ENCODE results near the gene UBA1.
"Not testable (repeated sequence)": the region's sequence is repeated elsewhere in the genome, so short reads cannot be mapped to it uniquely, and the experiment has no call there.

UBA1 gene

DNA sequence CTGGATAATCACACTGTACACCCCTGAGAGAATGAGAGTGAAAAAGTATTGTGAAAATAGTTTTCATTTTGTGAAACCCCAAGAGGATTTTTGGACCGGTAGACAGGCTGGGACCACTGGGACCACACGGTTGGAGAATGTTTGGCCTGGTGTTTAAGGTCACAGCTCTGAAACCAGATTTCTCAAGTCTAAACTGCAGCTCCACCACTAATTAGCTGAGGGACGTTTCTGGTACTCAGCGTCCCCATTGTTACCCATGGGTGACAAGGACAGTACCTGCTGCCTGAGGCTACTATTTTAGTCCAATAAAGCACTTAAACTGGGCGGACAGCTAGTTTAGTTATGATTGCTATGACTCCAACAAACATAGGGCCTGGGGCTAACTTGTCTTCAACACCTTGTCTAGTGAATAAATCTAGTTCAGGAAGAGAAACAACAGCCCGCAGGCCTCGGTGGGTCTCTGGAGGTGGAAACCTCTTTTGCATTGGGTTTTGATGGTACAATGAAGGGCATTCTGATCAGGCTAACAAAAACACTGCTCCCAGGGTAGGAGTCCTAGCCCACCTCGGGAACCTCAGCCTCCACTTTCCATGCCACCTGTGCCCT lies 38.7 kb downstream of the UBA1 start:
- DNase-seq = no peak

DNA sequence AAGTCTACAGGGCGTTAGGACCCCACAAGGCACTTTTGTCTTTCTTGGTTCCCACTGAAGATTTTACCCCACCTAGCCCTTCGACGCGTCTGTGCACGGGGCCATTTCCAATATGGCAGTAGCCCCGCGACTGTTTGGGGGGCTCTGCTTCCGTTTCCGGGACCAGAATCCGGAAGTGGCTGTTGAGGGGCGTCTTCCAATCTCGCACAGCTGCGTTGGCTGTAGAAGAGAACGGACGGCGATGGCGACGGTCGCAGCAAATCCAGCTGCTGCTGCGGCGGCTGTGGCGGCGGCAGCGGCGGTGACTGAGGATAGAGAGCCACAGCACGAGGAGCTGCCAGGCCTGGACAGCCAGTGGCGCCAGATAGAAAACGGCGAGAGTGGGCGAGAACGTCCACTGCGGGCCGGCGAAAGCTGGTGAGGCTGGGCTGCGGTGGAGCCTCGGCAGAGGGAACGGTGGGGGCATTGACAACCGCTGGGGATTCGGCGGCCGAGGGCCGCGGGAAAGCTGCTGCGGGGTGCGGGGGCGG lies 39.2 kb downstream of the UBA1 start, which contains the start of gene USP11:
USP11 (plus strand) TSS at position 207 of the 530 bp plus-strand sequence; CDS start at position 242, 35 bp downstream.
- no peak for DNase-seq

DNA sequence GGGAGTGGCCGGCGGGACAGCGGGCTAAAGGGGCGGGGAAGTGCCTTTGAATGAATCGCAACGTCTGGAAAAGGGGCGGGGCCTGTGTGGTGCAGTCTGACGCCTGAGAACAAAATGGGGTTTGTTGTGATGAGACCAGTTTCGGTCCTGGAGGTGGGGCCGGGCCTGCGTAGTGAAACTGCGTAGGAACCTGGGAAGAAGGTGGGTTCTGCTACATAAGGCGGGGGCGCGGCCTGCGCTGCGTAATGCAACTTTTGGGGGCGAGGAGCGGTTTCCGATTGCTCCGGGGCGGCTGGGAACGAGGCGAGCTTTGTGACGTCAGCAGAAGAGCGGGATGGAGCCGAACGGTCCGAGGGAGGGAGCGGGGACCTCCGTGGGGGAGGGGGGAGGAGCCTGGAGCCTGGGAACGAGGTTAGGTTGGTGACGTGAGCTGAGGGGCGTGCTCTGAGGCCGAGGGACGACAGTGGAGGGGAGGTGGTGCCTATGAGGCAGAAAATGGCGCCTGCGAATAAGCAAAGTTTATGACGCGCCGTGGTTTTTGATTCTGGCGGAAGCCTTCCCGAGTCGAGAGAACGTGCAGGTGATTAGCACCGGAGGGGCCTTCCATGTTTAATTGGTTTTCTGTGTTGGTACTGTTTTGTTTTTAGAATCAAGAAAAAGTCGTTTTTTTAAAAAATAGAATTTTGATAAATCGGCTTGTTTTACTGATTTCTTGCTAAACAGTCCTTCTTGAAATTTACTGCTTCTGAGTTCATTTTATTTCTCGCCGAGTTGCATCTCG lies 39.9 kb downstream of the UBA1 start:
- DNase-seq = peak; percentile 92

DNA sequence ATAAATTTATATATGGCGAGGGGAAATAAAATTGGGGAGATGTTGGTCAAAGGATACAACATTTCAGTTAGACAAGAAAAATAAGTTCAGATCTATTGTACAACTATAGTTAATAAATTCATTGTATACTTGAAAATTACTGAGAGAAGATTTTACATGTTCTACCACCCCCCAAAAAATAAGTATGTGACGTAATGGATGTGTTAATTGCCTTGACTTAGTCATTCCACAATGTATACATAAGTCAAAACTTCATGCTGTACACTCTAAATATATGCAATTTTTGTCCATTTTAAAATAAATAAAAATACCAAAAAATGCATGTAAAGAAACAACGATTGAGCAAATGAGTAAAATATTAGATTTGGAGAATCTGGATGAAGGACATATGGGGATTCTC lies 41.0 kb downstream of the UBA1 start:
- no peak for DNase-seq

DNA sequence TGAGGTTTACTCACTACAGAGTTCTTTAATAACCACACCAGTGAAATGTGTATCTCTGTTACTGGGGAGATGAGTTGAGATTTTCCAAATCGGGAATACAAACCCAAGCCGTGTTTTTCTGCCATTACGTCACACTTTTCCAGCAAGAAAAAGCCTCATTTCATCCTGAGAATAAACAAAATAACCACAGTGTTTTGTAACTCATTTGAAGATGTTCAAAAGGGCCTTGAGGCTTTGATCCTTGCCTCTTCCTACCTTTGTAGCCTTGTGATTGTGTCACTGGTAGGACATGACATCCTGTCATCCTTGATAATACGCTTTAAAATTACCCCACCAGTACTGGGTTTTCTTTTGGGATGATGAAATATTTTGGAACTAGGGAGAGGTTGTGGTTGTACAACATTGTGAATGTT lies 42.1 kb downstream of the UBA1 start:
- no peak for DNase-seq

DNA sequence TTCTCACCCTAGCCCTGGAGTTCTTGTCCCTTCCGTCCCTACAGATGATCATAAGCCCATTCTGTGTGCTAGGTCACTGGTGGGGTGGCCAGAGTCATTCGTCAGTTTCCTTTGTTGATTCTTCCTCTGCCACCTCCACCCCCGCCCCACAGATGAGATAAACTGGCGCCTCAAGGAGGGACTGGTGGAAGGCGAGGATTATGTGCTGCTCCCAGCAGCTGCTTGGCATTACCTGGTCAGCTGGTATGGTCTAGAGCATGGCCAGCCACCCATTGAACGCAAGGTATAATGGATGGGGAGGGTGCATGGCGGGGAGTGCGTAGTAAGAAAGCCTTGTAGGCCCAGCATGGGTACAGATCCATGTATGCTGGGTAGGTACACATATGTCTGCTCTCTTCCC lies 45.6 kb downstream of the UBA1 start:
- no peak for DNase-seq

DNA sequence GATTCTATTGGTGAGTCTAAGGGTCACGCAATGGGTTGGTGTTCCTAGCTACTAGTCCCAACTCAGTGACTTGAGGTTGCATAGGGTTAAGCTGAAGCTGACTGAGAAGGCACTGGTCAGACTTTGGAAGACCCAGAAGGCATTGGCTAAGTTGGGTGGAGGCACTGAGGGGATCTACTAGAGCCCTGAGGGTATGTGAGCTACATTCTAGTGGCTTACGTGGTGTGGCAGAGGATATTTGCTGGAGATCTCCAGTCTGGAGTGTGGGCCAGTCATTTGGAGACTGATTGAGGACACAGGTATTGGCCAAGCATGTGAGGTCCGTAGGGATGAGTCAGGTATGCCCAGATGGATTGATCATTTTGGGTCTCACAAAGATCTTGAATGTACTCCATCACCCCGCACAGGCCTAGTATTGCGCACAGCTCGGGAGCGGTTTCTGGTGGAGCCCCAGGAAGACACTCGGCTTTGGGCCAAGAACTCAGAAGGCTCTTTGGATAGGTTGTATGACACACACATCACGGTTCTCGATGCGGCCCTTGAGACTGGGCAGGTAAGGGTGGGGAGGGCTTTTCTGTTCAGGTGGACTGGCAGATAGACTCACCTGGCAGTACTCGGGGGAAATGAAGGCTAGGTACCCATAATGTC lies 46.4 kb downstream of the UBA1 start:
- no peak for DNase-seq

DNA sequence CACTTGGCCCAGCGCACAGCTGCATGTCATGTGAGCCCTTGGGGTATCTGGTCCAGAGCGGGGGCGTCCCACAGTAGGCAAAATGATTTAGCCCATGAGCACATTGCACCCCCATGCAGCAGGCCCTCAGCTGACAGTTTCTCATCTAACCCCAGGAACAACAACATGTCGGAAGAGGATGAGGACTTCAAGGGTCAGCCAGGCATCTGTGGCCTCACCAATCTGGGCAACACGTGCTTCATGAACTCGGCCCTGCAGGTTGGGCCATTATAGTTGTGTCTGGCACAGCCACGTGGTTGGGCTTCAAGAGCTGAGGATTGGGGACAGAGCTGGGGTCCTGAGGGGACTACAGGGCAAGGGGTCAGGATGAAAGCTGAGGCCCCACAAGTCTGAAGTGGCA lies 47.0 kb downstream of the UBA1 start:
- DNase-seq = no peak

DNA sequence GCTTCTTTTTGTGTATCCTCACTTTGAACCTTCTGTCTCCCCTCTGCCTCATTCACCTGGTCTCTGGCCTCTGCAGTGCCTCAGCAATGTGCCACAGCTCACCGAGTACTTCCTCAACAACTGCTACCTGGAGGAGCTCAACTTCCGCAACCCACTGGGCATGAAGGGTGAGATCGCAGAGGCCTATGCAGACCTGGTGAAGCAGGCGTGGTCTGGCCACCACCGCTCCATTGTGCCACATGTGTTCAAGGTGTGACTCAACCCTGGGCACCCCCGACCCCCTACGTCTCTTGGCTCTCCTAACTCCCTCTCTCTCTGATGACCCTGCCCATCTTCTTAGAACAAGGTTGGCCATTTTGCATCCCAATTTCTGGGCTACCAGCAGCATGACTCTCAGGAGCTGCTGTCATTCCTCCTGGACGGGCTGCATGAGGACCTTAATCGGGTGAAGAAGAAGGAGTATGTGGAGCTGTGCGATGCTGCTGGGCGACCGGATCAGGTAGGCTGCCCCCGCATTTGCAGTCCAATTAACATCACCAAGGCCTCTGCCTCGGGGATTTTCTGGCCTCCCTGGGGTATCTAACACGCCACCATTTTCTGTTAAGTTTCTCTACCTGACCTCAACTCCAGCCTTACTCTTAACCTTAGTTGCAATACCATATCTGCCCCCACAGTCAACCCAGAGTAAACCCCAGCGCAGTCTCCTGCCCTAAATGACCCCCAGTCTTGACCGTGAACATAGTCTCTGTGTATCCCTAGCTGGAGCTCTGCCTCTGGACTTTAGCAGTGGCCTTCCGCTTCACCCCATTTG lies 47.8 kb downstream of the UBA1 start:
- DNase-seq = no peak

DNA sequence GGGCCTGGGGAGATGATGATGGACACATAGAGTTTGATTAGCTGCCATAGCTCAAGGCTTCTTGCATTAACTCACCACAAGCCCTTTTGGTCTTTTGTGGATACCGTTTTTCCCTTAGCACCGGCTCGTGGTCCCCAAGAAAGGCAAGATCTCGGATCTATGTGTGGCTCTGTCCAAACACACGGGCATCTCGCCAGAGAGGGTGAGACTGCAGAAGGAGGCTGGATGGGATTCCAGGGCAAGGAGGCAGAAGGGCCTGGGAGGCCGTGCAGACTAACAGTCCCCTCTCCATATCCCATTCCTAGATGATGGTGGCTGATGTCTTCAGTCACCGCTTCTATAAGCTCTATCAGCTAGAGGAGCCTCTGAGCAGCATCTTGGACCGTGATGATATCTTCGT lies 48.7 kb downstream of the UBA1 start:
- DNase-seq = no peak

DNA sequence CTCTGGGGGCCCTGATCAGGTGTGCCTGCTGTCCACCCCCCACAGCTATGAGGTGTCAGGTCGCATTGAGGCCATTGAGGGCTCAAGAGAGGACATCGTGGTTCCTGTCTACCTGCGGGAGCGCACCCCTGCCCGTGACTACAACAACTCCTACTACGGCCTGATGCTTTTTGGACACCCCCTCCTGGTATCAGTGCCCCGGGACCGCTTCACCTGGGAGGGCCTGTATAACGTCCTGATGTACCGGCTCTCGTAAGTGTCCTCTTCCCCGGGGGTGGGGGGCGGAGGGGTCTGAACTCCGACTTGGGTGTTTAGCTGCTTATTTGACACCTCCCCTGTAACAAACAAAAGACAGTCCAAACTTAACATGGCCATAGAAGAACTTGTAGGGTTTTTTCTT lies 49.7 kb downstream of the UBA1 start:
- DNase-seq = no peak

DNA sequence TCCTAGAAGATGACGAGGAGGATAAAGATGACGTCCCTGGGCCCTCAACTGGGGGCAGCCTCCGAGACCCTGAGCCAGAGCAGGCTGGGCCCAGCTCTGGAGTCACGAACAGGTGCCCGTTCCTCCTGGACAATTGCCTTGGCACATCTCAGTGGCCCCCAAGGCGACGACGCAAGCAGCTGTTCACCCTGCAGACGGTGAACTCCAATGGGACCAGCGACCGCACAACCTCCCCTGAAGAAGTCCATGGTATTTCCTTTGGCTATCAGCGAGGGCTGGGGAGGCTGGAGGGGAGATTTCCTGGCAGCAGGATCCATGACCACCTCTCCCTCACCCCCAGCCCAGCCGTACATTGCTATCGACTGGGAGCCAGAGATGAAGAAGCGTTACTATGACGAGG lies 51.0 kb downstream of the UBA1 start:
- DNase-seq = no peak

DNA sequence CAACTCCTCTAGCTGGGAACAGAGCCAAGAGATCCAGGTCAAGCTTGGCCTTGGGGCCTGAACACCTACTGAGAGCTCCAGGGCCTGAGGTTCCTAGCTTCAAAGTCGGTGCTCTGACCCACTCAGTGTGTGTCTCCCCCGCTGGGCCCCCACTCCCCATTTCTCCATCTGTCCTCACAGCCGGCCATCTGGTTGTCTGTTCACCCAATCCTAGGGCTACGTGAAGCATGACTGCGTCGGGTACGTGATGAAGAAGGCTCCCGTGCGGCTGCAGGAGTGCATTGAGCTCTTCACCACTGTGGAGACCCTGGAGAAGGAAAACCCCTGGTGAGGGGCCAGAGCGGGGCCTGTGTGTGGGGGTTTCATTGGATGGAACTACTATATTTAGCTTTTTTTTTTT lies 51.5 kb downstream of the UBA1 start:
- DNase-seq = no peak

DNA sequence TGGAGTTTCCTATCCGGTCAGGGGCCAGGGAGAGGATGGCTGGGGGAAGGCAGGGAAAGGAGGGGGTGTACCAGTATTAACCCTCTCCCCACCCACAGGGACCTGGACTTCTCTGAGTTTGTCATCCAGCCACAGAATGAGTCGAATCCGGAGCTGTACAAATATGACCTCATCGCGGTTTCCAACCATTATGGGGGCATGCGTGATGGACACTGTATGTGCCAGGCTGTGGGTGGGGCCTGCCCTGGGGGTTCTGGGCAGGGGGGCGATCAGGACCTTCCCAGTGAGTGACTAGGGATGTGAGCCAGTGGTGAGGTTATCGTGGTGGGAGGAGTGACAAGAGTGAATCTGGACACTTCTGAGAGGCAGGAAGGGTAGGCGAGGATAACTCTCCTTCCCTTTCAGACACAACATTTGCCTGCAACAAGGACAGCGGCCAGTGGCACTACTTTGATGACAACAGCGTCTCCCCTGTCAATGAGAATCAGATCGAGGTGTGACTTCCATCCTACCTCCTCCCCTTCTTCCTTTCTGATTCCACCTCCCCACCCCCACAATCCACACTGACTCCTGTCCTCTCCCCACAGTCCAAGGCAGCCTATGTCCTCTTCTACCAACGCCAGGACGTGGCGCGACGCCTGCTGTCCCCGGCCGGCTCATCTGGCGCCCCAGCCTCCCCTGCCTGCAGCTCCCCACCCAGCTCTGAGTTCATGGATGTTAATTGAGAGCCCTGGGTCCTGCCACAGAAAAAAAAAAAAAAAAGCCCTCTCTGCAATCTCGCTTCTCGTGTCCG lies 53.8 kb downstream of the UBA1 start:
- DNase-seq = no peak

DNA sequence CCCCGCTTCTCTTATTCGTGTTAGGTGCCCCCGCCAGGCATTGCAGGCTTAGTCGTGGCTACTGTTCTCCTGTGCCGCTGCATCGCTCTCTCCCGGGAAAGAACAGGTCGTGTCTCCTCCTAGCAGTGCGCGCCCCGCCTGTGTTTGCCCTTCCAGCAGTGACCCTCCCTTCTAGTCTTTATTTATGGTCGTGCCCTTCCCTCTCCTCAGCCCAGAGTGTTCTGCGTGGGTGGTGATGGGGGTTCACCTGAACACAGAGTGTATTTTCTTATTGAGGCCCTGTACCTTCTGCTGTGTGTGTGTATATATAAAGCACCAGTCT lies 54.3 kb downstream of the UBA1 start:
- DNase-seq = no peak

DNA sequence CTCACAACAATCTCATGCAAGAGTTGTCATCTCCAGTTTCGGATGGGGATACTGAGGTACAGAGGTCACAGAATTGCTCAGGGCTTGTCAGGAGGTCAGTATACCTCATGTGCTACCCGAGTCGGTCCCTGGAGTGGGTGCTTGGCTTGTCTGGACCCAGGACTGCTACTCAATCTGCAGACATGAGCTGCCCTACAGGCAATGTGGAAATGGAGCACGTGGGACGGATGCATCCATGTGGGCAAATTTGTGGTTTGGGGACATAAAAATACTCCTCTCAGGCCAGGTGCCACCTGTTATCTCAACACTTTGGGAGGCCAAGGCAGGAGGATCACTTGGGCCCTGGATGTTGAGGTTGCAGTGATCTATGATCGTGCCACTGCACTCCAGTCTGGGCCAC lies 54.9 kb downstream of the UBA1 start:
- DNase-seq = no peak

DNA sequence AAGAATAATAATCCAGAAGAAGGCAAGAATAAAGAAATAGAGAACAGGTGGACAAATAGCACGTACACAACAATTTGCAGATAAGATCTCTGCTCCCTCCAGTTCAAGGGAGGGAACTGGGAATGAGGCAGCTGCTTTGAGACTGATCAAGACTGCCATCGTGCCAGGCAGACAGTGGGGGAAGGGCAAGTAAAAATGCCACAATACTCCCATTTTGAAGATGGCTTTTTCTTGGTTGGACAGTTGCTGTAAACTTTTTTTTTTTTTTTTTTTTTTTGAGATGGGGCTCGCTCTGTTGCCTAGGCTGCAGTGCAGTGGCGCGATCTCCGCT lies 56.4 kb downstream of the UBA1 start:
- no peak for DNase-seq

DNA sequence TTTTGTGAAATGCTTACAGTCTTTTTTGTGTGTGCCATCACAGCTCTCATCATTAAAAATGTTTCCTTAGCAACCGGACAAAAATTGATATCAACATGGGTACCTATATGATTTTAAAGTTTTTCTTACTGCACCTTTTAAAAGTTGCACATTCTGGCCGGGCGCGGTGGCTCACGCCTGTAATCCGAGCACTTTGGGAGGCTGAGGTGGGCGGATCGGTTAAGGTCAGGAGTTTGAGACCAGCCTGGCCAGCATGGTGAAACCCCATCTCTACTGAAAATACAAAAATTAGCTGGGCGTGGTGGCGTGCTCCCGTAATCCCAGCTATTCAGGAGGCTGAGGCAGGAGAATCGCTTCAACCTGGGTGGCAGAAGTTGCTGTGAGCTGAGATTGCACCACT lies 64.0 kb downstream of the UBA1 start:
- DNase-seq = not testable (repeated sequence)

Measured in DMS153 (cell line).